Sigmoid colon (tissue), 7 donors: Measurements from ENCODE around the gene APOL6. TPM values are rescaled to one million over a fixed set of nuclear protein-coding genes. Genes with fewer than 3 reads are reported as not detected.

Source experiments
- DNase-seq: peaks from one replicate; pipeline ENCODE4 v3.0.0-alpha.2; 2019
- H3K27ac ChIP-seq, 4 donors: fragments of 200-600 bp; sonication (generic); one replicate each; pipeline ENCODE4 v1.5.1; 2016 to 2019; ENCODE audit warnings: mild to moderate bottlenecking in 1 of 4
- H3K27me3 ChIP-seq, 3 donors: fragments of 200-600 bp; sonication (generic); one replicate each; pipeline ENCODE4 v1.5.1; 2019; ENCODE audit warnings: mild to moderate bottlenecking in 1 of 3
- H3K36me3 ChIP-seq, 4 donors: fragments of 200-600 bp; sonication (generic); one replicate each; pipeline ENCODE4 v1.5.1; 2016 to 2019
- H3K4me1 ChIP-seq, 4 donors: fragments of 200-600 bp; sonication (generic); one replicate each; pipeline ENCODE4 v1.5.1; 2017 to 2019
- H3K4me3 ChIP-seq, 4 donors: fragments of 200-600 bp; sonication (generic); one replicate each; pipeline ENCODE4 v1.5.1; 2017 to 2019; ENCODE audit warnings: mild to moderate bottlenecking in 2 of 4, moderate library complexity in 1 of 4
- H3K9me3 ChIP-seq, 4 donors: fragments of 200-600 bp in 3 of 4; sonication (generic) in 3 of 4; one replicate each; pipeline versions ENCODE4 v1.5.1 to v1.6.1; 2013 to 2019
- CTCF ChIP-seq, 4 experiments: fragments of 450-650 bp in 3 of 4; fragments of 200-600 bp in 1 of 4; IDR thresholded peaks; one replicate each; pipeline ENCODE4 v1.5.1; 2016 to 2019; ENCODE audit warnings: antibody characterized with exemption in 4 of 4, mild to moderate bottlenecking in 3 of 4, moderate library complexity in 2 of 4
- EP300 ChIP-seq, 4 donors: sonication (generic); formaldehyde crosslinking; IDR thresholded peaks; one replicate each; pipeline ENCODE4 v1.6.1; 2017; ENCODE audit warnings: antibody characterized with exemption in 4 of 4
- POLR2A ChIP-seq, 2 donors: fragments of 450-650 bp; IDR thresholded peaks; one replicate each; pipeline ENCODE4 v1.6.1; 2016; ENCODE audit warnings: antibody characterized with exemption in 2 of 2, mild to moderate bottlenecking in 2 of 2, moderate library complexity in 2 of 2
- POLR2AphosphoS5 ChIP-seq, 4 donors: sonication (generic); formaldehyde crosslinking; IDR thresholded peaks; one replicate each; pipeline ENCODE4 v1.6.1; 2017; ENCODE audit warnings: antibody characterized with exemption in 4 of 4
- WGBS, 2 donors: extraction: QIAGEN DNeasy Blood & Tissue Kit; methylation state at CpG; one replicate each; pipeline ENCODE4 v1.1.7; 2013; 5-methylcytosine and 5-hydroxymethylcytosine counted together
- intact Hi-C: fragments of 100-400 bp; cut with DNase I; formaldehyde crosslinking; loops from one replicate; pipeline ENCODE4 v1.15.1; 2023
- polyA plus RNA-seq, 3 donors: library from polyadenylated mRNA; stranded (reverse); fragments of 200-250 nt; gene quantifications; one replicate each; pipeline ENCODE4 v1.2.3, GENCODE V29; 2013
- total RNA-seq, 4 donors: library from RNA; depleted of rRNA; stranded (reverse); fragments of >200 nt; gene quantifications; one replicate each; pipeline ENCODE4 v1.1.0, GENCODE V29; 2016
- donor health status: healthy with polysubstance abuse.
- donor health status: Bipolar disorder and iron deficiency.
- donor health status: healthy.

Gene APOL6
- total and polyA plus RNA-seq, 7 donors: 4.2 to 28.2 (median 16.8) TPM

- Histone ChIP-seq H3K27ac (no peak overlapping the region), H3K4me1 (peaks cover 0 to 2% (median under 1%) of the 10 kb centered on the region in 4 donors), H3K27me3 (no peaks in the 10 kb centered on the region), H3K9me3 (no peaks in the 10 kb centered on the region), H3K4me3 (no peak overlapping the region), H3K36me3 (peaks cover 12 to 56% (median 27%) of the 10 kb centered on the region in 4 donors)
- WGBS, 2 donors: 94 to 95% methylated on average over 5 of the region's 5 CpGs
- DNase-seq: no peak
- intact Hi-C loops: no loop called here
- TF ChIP-seq POLR2AphosphoS5 (IDR thresholded peaks at IDR 0.05) (no peak), POLR2A (IDR thresholded peaks at IDR 0.05) (no peak), CTCF (IDR thresholded peaks at IDR 0.05) (no peak), EP300 (IDR thresholded peaks at IDR 0.05) (no peak)
Measured at GRCh38 chr22:35656284-35656752, 8.1 kb downstream of the APOL6 start.

- Histone ChIP-seq H3K27me3 (no peaks in the 10 kb centered on the region), H3K27ac (no peak overlapping the region), H3K4me1 (peaks cover 0 to 6% (median 2%) of the 10 kb centered on the region in 4 donors), H3K4me3 (no peak overlapping the region), H3K36me3 (peaks cover 12 to 56% (median 27%) of the 10 kb centered on the region in 4 donors), H3K9me3 (no peaks in the 10 kb centered on the region)
- DNase-seq: no peak
- intact Hi-C loops: no loop called here
- TF ChIP-seq EP300 (IDR thresholded peaks at IDR 0.05) (no peak), POLR2A (IDR thresholded peaks at IDR 0.05) (no peak), CTCF (IDR thresholded peaks at IDR 0.05) (no peak), POLR2AphosphoS5 (IDR thresholded peaks at IDR 0.05) (no peak)
- WGBS, 2 donors: 69 to 73% methylated on average over 5 of the region's 5 CpGs
Measured at GRCh38 chr22:35657571-35658312, 9.5 kb downstream of the APOL6 start.

- Histone ChIP-seq H3K27ac (no peak overlapping the region), H3K9me3 (no peaks in the 10 kb centered on the region), H3K27me3 (no peaks in the 10 kb centered on the region), H3K4me1 (peaks cover 0 to 17% (median 8%) of the 10 kb centered on the region in 4 donors), H3K36me3 (peaks cover 12 to 52% (median 27%) of the 10 kb centered on the region in 4 donors), H3K4me3 (no peak overlapping the region)
- no peak for DNase-seq
- 63 to 76% methylated on average over 2 of the region's 2 CpGs for WGBS, 2 donors
- intact Hi-C loops: no loop called here
- TF ChIP-seq POLR2A (IDR thresholded peaks at IDR 0.05) (no peak), POLR2AphosphoS5 (IDR thresholded peaks at IDR 0.05) (no peak), EP300 (IDR thresholded peaks at IDR 0.05) (no peak), CTCF (IDR thresholded peaks at IDR 0.05) (no peak)
Measured at GRCh38 chr22:35660291-35661127, 12.3 kb downstream of the APOL6 start.

GRCh38 chr22:35661464-35661863 is 13.2 kb downstream of the APOL6 start:
- intact Hi-C loops: no loop called here
- Histone ChIP-seq H3K9me3 (no peaks in the 10 kb centered on the region), H3K4me1 (peaks cover 0 to 17% (median 8%) of the 10 kb centered on the region in 4 donors), H3K4me3 (no peak overlapping the region), H3K27ac (peak overlapping the region in 1 of 4 donors; percentile 63), H3K27me3 (no peaks in the 10 kb centered on the region), H3K36me3 (peaks cover 12 to 42% (median 26%) of the 10 kb centered on the region in 4 donors)
- 22 to 58% methylated on average over 2 of the region's 2 CpGs for WGBS, 2 donors
- DNase-seq: no peak
- no peak for TF ChIP-seq CTCF (IDR thresholded peaks at IDR 0.05)
- no peak for TF ChIP-seq POLR2AphosphoS5 (IDR thresholded peaks at IDR 0.05)
- no peak for TF ChIP-seq POLR2A (IDR thresholded peaks at IDR 0.05)
- no peak for TF ChIP-seq EP300 (IDR thresholded peaks at IDR 0.05)
